ENCODE data around the gene PLEKHM3. TPM values are rescaled to one million over a fixed set of nuclear protein-coding genes. Genes with fewer than 3 reads are reported as not detected.

PLEKHM3 gene
- total and polyA plus RNA-seq, 2 of the 13 experiments (the other 11 are each of a cell fraction or from before 2014, with no cell fraction given), result 4.5 to 4.7 TPM

DNA sequence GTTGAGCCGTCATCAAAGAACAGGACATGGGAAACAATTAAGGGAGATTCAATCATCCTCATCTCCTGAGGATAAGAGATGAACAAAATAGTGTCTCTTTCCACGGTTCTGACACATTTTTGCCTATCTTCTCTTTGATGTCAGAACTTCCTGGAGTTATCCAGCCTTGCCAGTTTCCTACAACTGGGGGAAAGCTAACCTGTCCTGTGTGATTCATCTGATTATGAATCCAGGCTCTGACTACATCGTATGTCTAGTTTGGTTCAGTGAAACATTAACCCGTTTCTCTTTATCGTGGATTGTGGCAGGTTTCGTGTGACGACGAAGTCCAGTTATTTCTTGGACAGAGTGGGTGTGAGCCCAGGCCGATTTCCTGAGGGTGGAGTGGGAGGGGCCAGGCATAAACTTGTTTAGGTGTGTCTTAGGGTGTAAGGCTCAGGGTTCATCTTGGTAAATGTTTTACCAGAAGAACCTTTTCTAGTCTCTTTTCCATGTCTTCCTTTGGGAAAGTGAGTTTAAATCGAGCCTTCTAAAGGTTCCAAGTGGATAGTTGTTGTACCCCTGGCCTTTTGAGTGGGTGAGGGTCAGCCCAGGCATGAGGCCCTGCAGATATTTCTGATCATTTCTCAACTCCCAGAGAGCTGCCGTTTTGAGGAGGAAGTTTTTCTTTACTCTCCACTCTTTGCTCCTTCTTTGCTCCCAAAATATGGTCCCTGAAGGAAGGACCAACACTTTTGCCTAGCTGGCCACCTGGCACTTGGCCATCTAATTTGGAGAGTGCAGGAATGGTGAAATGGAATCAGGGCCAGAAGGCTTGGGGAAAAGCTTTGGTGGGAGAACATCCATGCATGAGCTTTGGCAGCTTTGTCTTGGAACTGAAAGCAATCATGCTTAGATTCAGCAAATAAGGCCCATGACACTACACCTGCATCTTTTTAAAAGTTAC, 205.2 kb downstream of the PLEKHM3 start (continued):
- TF ChIP-seq FOXK2 (IDR thresholded peaks at IDR 0.05) (no peak), CHCHD3 (CRISPR knock-in tag; IDR thresholded peaks at IDR 0.05) (no peak), ZNF564 (CRISPR knock-in tag; IDR thresholded peaks at IDR 0.05) (no peak), KLF15 (CRISPR knock-in tag; IDR thresholded peaks at IDR 0.05; ENCODE audit: borderline replicate concordance) (no peak; the same call in 1 of the 2 replicates), KAT7 (CRISPR knock-in tag; IDR thresholded peaks at IDR 0.05; ENCODE audit: borderline replicate concordance) (no peak), ZNF557 (CRISPR knock-in tag; IDR thresholded peaks at IDR 0.05) (0 out of 2 replicates have a peak, but pooled peaks have one; percentile 52), HCFC1 (IDR thresholded peaks at IDR 0.05; ENCODE audit: low read depth, low read length) (no peak), CSRNP2 (CRISPR knock-in tag; conservative IDR thresholded peaks at IDR 0.05; ENCODE audit: low read depth) (no peak), ZNF773 (CRISPR knock-in tag; IDR thresholded peaks at IDR 0.05; ENCODE audit: borderline replicate concordance) (no peak), ADNP (CRISPR knock-in tag; IDR thresholded peaks at IDR 0.05) (no peak), ZMAT3 (CRISPR knock-in tag; conservative IDR thresholded peaks at IDR 0.05) (peak; percentile 78; the same call in 1 of the 2 replicates), ZNF770 (CRISPR knock-in tag; IDR thresholded peaks at IDR 0.05) (peak; percentile 61; the same call in 1 of the 2 replicates), ZNF143 (CRISPR knock-in tag; IDR thresholded peaks at IDR 0.05) (peak; percentile 34; the same call in 1 of the 2 replicates), ZNF746 (CRISPR knock-in tag; IDR thresholded peaks at IDR 0.05) (peak; percentile 49; the same call in 1 of the 2 replicates), AGO1 (IDR thresholded peaks at IDR 0.05; ENCODE audit: low read depth, low read length, poor library complexity, severe bottlenecking) (no peak), ZSCAN9 (CRISPR knock-in tag; IDR thresholded peaks at IDR 0.05; ENCODE audit: borderline replicate concordance) (peak; percentile 85), HNRNPH1 (optimal IDR thresholded peaks at IDR 0.05; ENCODE audit: low read depth, low read length) (no peak), HOXA3 (CRISPR knock-in tag; IDR thresholded peaks at IDR 0.05) (peak; percentile 89), TBX3 (IDR thresholded peaks at IDR 0.05; ENCODE audit: borderline replicate concordance) (peak; percentile 47; the same call in 1 of the 2 replicates), KDM4B (CRISPR knock-in tag; IDR thresholded peaks at IDR 0.05) (peak; percentile 67; the same call in 1 of the 2 replicates), NR3C1 (CRISPR knock-in tag; IDR thresholded peaks at IDR 0.05) (no peak), ZSCAN12 (CRISPR knock-in tag; IDR thresholded peaks at IDR 0.05) (no peak), ZNF891 (CRISPR knock-in tag; IDR thresholded peaks at IDR 0.05) (no peak)
- TF ChIP-seq, protein P1, sequence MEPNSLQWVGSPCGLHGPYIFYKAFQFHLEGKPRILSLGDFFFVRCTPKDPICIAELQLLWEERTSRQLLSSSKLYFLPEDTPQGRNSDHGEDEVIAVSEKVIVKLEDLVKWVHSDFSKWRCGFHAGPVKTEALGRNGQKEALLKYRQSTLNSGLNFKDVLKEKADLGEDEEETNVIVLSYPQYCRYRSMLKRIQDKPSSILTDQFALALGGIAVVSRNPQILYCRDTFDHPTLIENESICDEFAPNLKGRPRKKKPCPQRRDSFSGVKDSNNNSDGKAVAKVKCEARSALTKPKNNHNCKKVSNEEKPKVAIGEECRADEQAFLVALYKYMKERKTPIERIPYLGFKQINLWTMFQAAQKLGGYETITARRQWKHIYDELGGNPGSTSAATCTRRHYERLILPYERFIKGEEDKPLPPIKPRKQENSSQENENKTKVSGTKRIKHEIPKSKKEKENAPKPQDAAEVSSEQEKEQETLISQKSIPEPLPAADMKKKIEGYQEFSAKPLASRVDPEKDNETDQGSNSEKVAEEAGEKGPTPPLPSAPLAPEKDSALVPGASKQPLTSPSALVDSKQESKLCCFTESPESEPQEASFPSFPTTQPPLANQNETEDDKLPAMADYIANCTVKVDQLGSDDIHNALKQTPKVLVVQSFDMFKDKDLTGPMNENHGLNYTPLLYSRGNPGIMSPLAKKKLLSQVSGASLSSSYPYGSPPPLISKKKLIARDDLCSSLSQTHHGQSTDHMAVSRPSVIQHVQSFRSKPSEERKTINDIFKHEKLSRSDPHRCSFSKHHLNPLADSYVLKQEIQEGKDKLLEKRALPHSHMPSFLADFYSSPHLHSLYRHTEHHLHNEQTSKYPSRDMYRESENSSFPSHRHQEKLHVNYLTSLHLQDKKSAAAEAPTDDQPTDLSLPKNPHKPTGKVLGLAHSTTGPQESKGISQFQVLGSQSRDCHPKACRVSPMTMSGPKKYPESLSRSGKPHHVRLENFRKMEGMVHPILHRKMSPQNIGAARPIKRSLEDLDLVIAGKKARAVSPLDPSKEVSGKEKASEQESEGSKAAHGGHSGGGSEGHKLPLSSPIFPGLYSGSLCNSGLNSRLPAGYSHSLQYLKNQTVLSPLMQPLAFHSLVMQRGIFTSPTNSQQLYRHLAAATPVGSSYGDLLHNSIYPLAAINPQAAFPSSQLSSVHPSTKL (CRISPR knock-in tag; IDR thresholded peaks at IDR 0.05), result peak; percentile 97

Measured in HepG2 (cell line).